HG03521 (cell line): ENCODE measurements around the gene DAO.

Source experiments
- ATAC-seq: cut with Tn5 transposase; IDR thresholded peaks from one replicate; pipeline ENCODE4 v1.9.1; 2021; ENCODE audit warnings: mild to moderate bottlenecking, moderate library complexity; ENCODE audit not compliant: unreplicated experiment

The DAO gene

DNA sequence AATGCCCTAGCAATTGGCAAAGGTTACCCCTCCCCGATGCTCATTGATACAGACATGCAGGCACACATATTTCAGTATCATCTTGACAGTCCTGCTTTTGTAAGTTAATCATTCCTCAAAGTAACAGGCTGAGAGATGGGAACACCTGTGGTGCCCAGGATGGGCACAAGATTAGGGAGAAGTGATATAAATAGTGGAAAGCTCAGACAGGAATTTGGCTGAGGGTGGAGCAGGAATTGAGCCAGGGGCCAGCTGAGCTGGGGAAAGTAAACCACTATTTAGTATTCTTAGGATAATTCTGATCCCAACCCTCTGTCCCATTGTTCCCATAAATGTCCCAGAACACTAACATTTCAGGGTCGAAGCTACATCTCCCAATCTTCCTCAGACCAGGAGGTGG lies 38.3 kb downstream of the DAO start:
- no peak for ATAC-seq

GRCh38 chr12:108918960-108919642 lies 39.2 kb downstream of the DAO start:
- no peak for ATAC-seq

GRCh38 chr12:108921946-108922345 lies 42.1 kb downstream of the DAO start:
- no peak for ATAC-seq

DNA sequence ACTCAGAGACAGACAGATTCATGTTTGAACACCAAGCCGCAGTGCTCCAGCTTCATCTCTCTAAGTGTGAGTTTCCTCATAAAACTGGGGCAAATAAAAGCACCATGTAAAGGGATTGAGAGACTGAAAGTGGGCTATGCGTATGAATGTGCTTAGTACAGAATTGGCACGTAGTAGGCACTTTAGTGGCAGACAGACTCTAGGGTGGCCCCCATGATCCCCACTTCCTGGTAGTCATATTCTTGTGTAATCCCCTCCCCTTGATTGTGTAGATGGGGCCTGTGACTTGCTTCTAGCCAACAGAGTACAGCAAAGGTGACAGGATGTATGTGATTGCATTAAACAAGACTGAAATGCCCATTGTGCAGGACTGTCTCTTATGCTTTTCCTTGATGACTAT lies 43.0 kb downstream of the DAO start:
- ATAC-seq, result no peak

DNA sequence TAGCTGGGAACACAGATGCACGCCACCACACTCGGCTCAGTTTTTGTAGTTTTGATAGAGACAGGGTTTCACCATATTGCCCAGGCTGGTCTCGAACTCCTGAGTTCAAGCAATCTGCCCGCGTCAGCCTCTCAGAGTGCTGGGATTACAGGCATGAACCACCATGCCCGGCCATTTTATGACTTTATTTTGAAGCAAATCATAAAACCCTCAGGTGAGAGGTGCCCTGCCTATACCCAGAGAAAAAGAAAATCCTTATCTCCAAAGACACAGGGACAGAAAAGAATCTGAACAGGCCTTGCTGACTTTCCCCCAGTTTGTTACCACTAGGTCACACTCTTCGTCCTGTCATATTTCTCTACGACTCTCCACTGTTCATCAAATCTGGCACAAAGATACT lies 48.8 kb downstream of the DAO start:
- ATAC-seq, result no peak

DNA sequence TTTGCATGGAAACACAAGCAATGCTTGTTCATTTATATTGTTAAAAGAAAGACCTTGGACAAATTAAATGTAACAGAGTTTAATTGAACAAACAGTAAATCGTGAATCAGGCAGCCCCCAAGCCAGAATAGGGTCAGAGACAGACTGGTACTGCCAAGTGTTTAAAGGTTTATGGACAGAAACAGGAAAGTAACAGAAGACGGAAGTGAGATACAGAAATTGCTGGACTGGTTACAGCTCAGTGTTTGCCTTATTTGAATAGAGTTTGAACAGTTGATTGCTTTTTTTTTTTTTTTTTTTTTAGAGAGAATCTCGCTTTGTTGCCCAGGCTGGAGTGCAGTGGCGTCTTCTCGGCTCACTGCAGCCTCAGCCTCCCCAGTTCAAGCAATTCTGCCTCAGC lies 50.3 kb downstream of the DAO start:
- no peak for ATAC-seq

DNA sequence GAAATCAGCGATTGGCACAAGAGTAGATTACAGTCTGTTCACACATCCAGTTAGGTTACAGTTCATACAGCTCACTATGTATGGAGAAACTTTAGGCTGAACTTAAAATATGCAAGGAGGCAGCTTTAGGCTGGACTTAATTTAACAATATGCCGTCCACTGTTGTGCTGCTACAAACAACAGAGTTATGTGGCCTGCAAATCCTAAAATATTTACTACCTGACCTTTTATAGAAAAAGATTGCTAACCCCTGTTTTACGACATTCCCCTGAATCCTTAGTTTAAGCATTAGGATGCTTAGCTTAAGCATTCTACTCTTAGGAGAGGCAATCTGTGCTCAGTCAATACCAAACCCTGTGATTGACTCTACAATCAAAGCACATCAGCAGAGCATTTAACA lies 50.9 kb downstream of the DAO start:
- no peak for ATAC-seq

DNA sequence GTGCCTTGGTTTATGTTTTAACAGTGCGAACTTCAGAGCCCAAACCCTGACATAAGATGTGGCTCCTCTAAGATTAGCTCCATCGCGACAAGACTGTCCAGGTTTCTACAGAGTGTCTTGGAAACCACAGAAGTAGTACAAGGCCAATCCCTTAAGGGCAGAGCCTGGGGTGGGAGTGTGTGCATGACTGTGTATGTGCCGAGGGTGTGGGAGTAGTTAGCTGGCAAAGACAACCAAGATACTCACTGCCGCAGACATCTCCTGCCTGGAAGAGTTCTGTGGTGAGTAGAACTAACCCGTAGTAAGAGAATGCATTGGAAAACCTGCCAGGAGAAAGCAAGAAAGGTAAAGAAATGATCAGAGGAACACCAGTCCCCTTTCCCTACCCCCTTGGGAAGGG lies 54.1 kb downstream of the DAO start:
- no peak for ATAC-seq

DNA sequence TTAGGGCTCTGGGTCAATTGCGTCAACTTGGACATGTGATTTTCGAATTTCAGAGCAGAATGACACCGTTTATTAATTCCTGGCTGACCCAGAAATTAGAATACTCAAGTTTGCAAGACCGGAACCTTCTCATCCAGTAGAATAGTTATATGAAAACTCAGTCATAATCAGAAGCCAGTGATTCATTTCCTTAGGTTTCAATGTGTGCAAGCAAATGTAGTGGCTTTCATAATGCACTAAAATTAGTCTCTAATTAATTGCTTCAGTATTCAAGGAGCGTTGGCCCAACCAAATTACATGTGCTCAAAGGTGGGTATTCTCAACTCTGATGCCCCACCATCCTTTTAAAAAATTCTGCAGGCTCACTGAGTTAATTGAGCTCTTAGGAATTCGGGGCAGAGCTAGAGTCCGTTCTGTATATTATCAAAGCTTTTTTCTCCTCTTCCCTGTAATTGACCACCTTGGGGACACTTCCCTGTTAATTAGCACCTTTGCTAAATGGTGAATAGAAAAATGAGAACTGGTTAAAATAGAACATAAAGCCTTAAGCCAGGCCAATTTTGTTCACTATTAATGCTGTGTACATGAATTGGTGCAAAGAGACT lies 55.4 kb downstream of the DAO start:
- no peak for ATAC-seq

DNA sequence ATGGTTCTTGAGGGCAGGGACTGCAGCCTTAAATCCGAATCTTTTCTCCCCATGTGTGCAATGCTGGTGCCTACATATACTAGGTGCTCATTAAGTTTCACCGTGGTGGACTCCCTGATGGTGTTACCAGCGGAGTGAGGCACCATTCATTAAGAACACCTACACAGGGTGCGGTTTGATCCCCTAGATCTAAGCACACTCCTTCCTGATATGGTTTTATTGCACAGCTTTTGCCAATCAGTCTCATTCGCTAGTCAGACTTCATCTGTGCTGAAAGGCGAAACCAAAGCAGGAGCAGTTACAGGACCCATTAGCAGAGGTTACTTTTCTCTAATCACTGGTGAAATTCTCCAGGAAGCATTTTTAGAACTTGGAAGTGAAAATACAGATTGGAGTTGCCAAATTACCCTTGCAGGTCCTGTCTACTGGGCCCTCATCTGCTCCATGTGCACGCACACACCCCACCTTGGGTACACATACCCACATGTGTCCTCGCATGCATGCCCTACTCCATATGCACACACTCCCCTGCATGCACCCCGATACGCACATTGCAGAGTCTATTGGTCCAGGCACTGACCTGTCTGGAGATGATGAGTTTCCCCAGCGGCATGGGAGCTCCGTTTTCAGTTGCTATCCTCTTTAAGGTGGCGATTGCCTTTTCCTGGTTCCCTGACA lies 58.5 kb downstream of the DAO start:
- ATAC-seq, result no peak

DNA sequence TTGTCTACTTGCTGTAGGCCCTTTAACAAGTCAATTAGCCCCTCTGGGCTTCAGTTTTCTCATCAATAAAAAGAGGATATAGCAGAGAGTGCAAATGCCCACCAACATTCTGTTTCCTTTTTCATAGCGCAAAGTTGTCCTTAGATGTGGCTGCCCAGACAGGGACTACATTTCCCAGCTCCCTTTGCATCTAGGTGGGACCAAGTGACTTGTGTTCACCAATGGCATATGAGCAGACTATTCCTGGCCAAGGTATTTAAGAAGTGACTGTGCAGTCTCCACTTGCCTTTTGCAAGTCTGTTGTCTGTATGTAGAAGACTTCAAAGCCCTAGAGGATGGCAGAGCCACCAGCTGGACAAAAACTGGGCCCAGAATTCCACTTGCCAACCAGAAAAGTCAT lies 59.7 kb downstream of the DAO start:
- ATAC-seq, result peak; percentile 59

DNA sequence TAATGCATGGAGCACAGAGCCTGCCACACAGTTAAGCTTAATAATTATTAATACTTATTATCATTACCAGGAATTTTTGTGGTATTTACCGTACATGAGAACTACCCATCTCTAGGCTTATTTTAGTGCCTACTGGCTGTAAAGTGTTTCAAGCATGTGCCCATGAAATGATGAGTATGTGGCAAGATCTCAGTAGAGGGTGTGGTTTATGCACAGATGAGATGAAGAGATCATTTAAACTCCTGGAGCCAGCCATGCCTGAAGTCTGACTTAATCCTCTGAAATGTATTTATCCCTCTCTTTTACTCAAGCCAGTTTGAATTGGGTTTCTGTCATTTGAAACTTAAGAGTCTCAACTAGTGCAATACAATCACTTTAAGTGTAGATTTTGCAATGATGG lies 60.2 kb downstream of the DAO start:
- ATAC-seq, result no peak

DNA sequence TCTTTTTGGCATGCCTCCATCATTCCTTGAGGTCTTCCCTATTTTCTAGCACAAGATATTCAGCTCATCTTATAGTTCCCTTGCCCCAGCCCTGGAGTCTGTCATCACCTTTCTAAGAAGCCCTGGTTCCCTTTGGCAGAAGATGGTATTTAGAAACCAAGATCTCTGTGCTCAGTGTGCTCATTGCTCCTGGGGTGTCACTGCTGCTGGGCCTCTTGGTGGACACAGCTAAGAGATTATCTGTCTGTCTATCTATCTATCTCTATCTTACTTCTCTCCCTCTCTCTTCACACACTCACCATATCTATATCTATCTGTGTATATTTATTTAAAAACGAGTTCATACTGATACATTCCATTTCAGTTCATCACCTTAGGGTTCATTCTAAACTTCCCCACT lies 67.2 kb downstream of the DAO start:
- no peak for ATAC-seq

GRCh38 chr12:108948367-108948766 lies 68.5 kb downstream of the DAO start:
- ATAC-seq, result no peak

GRCh38 chr12:108949976-108950375 lies 70.1 kb downstream of the DAO start:
- no peak for ATAC-seq
